Endothelial cell of umbilical vein (primary cell): ENCODE measurements around the gene SLC17A9. TPM values are rescaled to one million over a fixed set of nuclear protein-coding genes. Genes with fewer than 3 reads are reported as not detected.

Experiments used
- BruUV-seq: library from RNA; stranded (reverse); fragments of 400-500 nt; replicated peaks from 2 replicates; lab custom pipeline; 2021; lab: Mats Ljungman, UMichigan
- CTCF ChIA-PET: fragments of 300-600, 350-600 bp; sonication (Branson Sonifier 250); formaldehyde crosslinking; loops from one replicate; lab custom pipeline; 2021; ENCODE audit warnings: antibody characterized with exemption, inconsistent platforms; lab: Charles Lee
- POLR2A ChIA-PET: fragments of 300-600, 350-600 bp; sonication (Branson Sonifier 250); formaldehyde crosslinking; loops from one replicate; lab custom pipeline; 2021; ENCODE audit warnings: antibody characterized with exemption, inconsistent platforms; lab: Charles Lee
- DNase-seq: peaks from one replicate; pipeline ENCODE4 v3.0.0-alpha.2; 2011; ENCODE audit warnings: low read depth, low spot score
- FAIRE-seq: peaks from 2 replicates; lab custom pipeline; 2011; peaks lifted over from hg19 to GRCh38; lab: Jason Lieb, UNC
- H2AFZ ChIP-seq: 2 replicates; pipeline ENCODE4 v1.6.0; 2012; ENCODE audit warnings: low read depth, low read length, control low read depth, inconsistent platforms
- H3K27ac ChIP-seq: 2 replicates; pipeline ENCODE4 v1.5.1; 2011; ENCODE audit warnings: low read depth, mild to moderate bottlenecking, control low read depth, low read length, moderate library complexity; ENCODE audit not compliant: insufficient read depth
- H3K27me3 ChIP-seq, 2 experiments: 2 replicates each; pipeline versions ENCODE4 v1.6.0 to v1.6.1; 2011; ENCODE audit warnings: low read length in 2 of 2, mixed read lengths in 1 of 2; ENCODE audit not compliant: control insufficient read depth in 2 of 2, insufficient read depth in 2 of 2
- H3K36me3 ChIP-seq, 2 experiments: 2 replicates in 1 of 2; 3 replicates in 1 of 2; pipeline ENCODE4 v1.5.1; 2011; ENCODE audit warnings: low read length in 2 of 2, mild to moderate bottlenecking in 1 of 2, moderate library complexity in 1 of 2; ENCODE audit not compliant: control insufficient read depth in 2 of 2, insufficient read depth in 2 of 2; ENCODE audit errors: extremely low read depth in 1 of 2
- H3K4me1 ChIP-seq: 3 replicates; pipeline ENCODE4 v1.5.1; 2011; ENCODE audit warnings: mild to moderate bottlenecking, low read length; ENCODE audit not compliant: control insufficient read depth, insufficient read depth; ENCODE audit errors: extremely low read depth
- H3K4me2 ChIP-seq: 2 replicates; pipeline ENCODE4 v1.6.1; 2011; ENCODE audit warnings: low read length, control low read depth, mixed read lengths; ENCODE audit not compliant: insufficient read depth
- H3K4me3 ChIP-seq, 3 experiments: fragments of 200-600 bp in 1 of 3; sonication (generic), shearing (Covaris generic) in 1 of 3; replicated peaks in 1 of 3; 2 replicates each; pipeline ENCODE4 v1.5.1; 2011 to 2016; ENCODE audit warnings: control low read depth in 3 of 3, low read length in 3 of 3, mild to moderate bottlenecking in 2 of 3, inconsistent platforms in 1 of 3, low read depth in 1 of 3, moderate library complexity in 1 of 3; ENCODE audit not compliant: insufficient read depth in 1 of 3
- H3K79me2 ChIP-seq: 2 replicates; pipeline ENCODE4 v1.6.0; 2012; ENCODE audit warnings: low read length, inconsistent platforms; ENCODE audit not compliant: control insufficient read depth, insufficient read depth
- H3K9ac ChIP-seq: replicated peaks from 2 replicates; pipeline ENCODE3; 2011; ENCODE audit warnings: low read length, control low read depth; ENCODE audit not compliant: insufficient read depth; ENCODE audit errors: extremely low read depth
- H3K9me1 ChIP-seq: replicated peaks from 3 replicates; pipeline ENCODE4 v1.6.0; 2011; ENCODE audit warnings: mild to moderate bottlenecking, low read length; ENCODE audit not compliant: control insufficient read depth, insufficient read depth; ENCODE audit errors: extremely low read depth
- H3K9me3 ChIP-seq: replicated peaks from 2 replicates; pipeline ENCODE4 v1.5.1; 2012; ENCODE audit warnings: low read length, inconsistent platforms; ENCODE audit not compliant: control insufficient read depth, insufficient read depth
- H4K20me1 ChIP-seq: replicated peaks from 2 replicates; pipeline ENCODE3; 2011; ENCODE audit warnings: mild to moderate bottlenecking, low read length; ENCODE audit not compliant: control insufficient read depth, insufficient read depth; ENCODE audit errors: extremely low read depth
- EZH2 ChIP-seq: IDR thresholded peaks from 2 replicates; pipeline ENCODE4 v1.6.1; 2012; ENCODE audit warnings: borderline replicate concordance, low read depth, mild to moderate bottlenecking, moderate library complexity, low read length, inconsistent platforms; ENCODE audit not compliant: severe bottlenecking
- FOS ChIP-seq: IDR thresholded peaks from 2 replicates; pipeline ENCODE4 v1.6.1; 2011; ENCODE audit warnings: mild to moderate bottlenecking, low read length, moderate library complexity, borderline replicate concordance; ENCODE audit not compliant: insufficient read depth
- GATA2 ChIP-seq: IDR thresholded peaks from 2 replicates; pipeline ENCODE4 v1.7.0; 2011; ENCODE audit warnings: low read depth, mild to moderate bottlenecking, moderate library complexity, mixed read lengths, low read length; ENCODE audit not compliant: insufficient read length, insufficient read depth
- JUN ChIP-seq: IDR thresholded peaks from 2 replicates; pipeline ENCODE4 v1.6.1; 2011; ENCODE audit warnings: borderline replicate concordance, low read depth; ENCODE audit not compliant: insufficient read length, insufficient read depth
- MAX ChIP-seq: IDR thresholded peaks from 2 replicates; pipeline ENCODE4 v1.6.1; 2011; ENCODE audit not compliant: insufficient read depth, insufficient read length
- MYC ChIP-seq: IDR thresholded peaks from one replicate; pipeline ENCODE4 v1.6.1; 2011; ENCODE audit warnings: mild to moderate bottlenecking, low read depth, low read length
- POLR2A ChIP-seq: IDR thresholded peaks from 2 replicates; pipeline ENCODE4 v1.6.1; 2012; ENCODE audit warnings: low read depth, mild to moderate bottlenecking, control low read depth, low read length
- POLR2AphosphoS5 ChIP-seq: IDR thresholded peaks from 2 replicates; pipeline ENCODE4 v1.6.1; 2012; ENCODE audit warnings: low read depth, mild to moderate bottlenecking, control low read depth, low read length, moderate library complexity; ENCODE audit not compliant: insufficient read depth
- dilution Hi-C: fragments of 300-500 bp; cut with MboI; formaldehyde crosslinking; loops from one replicate; pipeline ENCODE4 v1.15.0; 2019; ENCODE audit warnings: low sequenced_read_pairs; ENCODE audit not compliant: extremely low pct_ligation_motif_present
- intact Hi-C: fragments of 100-400 bp; cut with micrococcal nuclease; formaldehyde crosslinking; loops from one replicate; pipeline ENCODE4 v1.10.0; 2022
- polyA plus RNA-seq, 4 experiments: library from polyadenylated mRNA; depleted of rRNA in 3 of 4; stranded (reverse) in 3 of 4; unstranded in 1 of 4; fragments of >200 nt; gene quantifications; 2 replicates each; pipeline versions ENCODE4 v1.2.1 to v1.2.3, GENCODE V29; 2011 to 2012; ENCODE audit warnings: missing spikeins in 1 of 4
- total RNA-seq: library from RNA; stranded (reverse); gene quantifications from 2 replicates; pipeline ENCODE4 v1.2.3, GENCODE V29; 2021
- TF ChIP-seq, protein P1 (sequence below), 2 donors: IDR thresholded peaks; 1 replicate in 1 of 2; 2 replicates in 1 of 2; pipeline ENCODE4 v1.5.1; 2011; ENCODE audit warnings: low read length in 2 of 2, mild to moderate bottlenecking in 2 of 2, moderate library complexity in 2 of 2, control low read depth in 1 of 2, inconsistent platforms in 1 of 2, low read depth in 1 of 2; ENCODE audit not compliant: insufficient read depth in 1 of 2; ENCODE audit errors: extremely low read depth in 1 of 2

SLC17A9 gene
- total and polyA plus RNA-seq, 2 donors (not counting 3 experiments of a cell fraction or from before 2014, with no cell fraction given): 38.2 to 44.5 TPM

- no peaks in the 10 kb centered on the region for H3K4me1 ChIP-seq
- POLR2A ChIA-PET: no interaction called here
- no peaks in the 10 kb centered on the region for H3K79me2 ChIP-seq
- H3K4me3 ChIP-seq: no peak overlapping the region
- no peaks in the 10 kb centered on the region for H3K36me3 ChIP-seq
- peaks cover 3% of the 10 kb centered on the region in 2 experiments for H3K27me3 ChIP-seq
- FAIRE-seq: no peak
- CTCF ChIA-PET: interaction anchor here (2.2 kb wide), 1 partner anchor 14 kb away, joined by 12 read pairs; no protein-coding TSS in a partner anchor
- no peak for DNase-seq
- H3K9ac ChIP-seq: no peak overlapping the region
- no peak overlapping the region for H2AFZ ChIP-seq
- TF ChIP-seq POLR2A (no peak), FOS (no peak), MYC (no peak), MAX (no peak), EZH2 (no peak), GATA2 (no peak), POLR2AphosphoS5 (no peak), JUN (no peak)
- TF ChIP-seq, protein P1, sequence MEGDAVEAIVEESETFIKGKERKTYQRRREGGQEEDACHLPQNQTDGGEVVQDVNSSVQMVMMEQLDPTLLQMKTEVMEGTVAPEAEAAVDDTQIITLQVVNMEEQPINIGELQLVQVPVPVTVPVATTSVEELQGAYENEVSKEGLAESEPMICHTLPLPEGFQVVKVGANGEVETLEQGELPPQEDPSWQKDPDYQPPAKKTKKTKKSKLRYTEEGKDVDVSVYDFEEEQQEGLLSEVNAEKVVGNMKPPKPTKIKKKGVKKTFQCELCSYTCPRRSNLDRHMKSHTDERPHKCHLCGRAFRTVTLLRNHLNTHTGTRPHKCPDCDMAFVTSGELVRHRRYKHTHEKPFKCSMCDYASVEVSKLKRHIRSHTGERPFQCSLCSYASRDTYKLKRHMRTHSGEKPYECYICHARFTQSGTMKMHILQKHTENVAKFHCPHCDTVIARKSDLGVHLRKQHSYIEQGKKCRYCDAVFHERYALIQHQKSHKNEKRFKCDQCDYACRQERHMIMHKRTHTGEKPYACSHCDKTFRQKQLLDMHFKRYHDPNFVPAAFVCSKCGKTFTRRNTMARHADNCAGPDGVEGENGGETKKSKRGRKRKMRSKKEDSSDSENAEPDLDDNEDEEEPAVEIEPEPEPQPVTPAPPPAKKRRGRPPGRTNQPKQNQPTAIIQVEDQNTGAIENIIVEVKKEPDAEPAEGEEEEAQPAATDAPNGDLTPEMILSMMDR (IDR thresholded peaks at IDR 0.05; ENCODE audit: extremely low read depth in 1 of 2, insufficient read depth in 1 of 2, low read depth in 1 of 2, low read length in 2 of 2): no peak
- H4K20me1 ChIP-seq: no peaks in the 10 kb centered on the region
- no peak overlapping the region for H3K27ac ChIP-seq
- H3K9me1 ChIP-seq: no peaks in the 10 kb centered on the region
- dilution Hi-C loops: no loop called here
- intact Hi-C loops: no loop called here
- H3K4me2 ChIP-seq: no peak overlapping the region
- no TSS peak for BruUV-seq
- H3K9me3 ChIP-seq: no peaks in the 10 kb centered on the region
These were observed 33.8 kb downstream of the SLC17A9 start for GRCh38 chr20:62986257-62986800.
